IPS DF 4.7 (cell line): ENCODE measurements around the gene LHCGR.

Experiments
- DNase-seq: peaks from one replicate; pipeline ENCODE4 v3.0.0-alpha.2; 2013; ENCODE audit warnings: low spot score; ENCODE audit errors: extremely low read depth

The LHCGR gene

DNA sequence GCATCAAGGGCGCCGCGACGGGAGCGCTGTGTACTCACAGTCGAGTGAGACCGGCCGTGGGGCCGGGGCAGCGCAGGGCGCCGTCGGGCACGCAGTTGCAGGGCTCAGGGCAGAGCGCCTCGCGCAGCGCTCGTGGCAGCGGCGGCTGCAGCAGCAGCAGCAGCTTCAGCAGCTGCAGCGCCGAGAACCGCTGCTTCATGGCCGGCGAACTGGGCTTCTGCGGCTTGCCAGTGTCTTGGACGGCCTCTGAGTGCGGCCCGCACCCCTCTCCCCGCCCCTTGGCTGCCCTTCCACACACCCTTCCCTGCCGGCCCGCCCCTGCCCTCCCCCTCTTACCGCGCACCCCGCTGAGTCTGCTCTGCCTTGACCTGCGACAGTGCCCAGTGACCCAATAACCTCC is at the start of gene LHCGR:
Gene LHCGR, minus strand, starts transcription at position 252 of the 400 bp plus-strand sequence. Its CDS starts 53 bp downstream, at position 199.
- DNase-seq: no peak

- no peak for DNase-seq
These were observed 44.1 kb upstream of the LHCGR start for GRCh38 chr2:48799601-48800000.

DNA sequence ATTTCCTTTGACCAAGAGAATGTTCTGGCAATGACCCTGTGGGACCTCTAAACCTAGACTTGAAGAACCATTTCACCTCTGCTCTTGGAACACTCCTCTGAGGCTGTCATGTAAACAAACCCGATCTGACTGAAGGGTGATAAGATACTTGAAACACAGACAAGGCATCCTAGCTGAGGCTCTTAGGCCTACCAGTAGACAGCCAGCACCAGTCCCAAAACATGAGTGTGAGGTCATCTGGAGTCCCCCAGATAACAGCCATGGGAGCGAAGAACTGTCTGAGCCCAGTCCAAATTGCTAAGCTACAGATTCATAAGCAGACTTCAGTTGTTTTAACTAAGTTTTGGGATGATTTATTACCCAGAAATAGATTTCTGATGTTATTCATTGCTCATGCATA is 39.5 kb upstream of the LHCGR start:
- no peak for DNase-seq

DNA sequence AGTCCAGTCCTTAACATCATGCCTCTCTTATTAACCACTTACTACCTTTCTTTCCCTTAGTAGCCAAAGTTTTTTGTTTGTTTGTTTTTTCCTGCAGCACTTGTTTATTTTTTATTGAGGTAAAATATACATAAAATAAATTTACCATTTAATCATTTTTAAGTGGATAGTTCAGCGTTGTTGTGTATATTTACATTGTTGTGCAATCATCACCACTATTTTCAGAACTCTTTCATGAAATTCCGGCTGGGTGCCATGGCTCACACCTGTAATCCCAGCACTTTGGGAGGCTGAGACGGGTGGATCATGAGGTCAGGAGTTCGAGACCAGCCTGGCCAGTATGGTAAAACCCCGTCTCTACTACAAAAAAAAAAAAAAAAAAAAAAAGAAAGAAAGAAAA is 38.1 kb upstream of the LHCGR start:
- no peak for DNase-seq

DNA sequence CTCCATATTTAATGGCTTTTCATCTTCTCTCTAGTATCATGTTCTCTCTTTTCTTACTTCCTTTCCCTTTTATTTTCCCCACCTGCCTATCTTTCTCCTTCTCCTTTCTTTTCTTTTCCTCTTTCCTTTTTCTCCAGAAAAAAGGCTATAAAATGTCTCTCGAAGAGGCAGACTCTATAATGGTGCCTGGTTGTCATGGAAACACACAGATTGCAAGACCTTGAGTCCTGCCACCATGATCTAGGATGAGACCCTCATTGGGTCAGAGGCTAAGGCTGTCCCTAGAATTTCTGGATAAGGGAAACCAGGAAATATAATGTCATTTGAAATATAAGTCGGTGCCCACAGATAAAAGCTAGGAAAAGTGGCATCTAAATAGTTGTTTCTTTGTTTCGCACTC is 36.5 kb upstream of the LHCGR start:
- no peak for DNase-seq

DNA sequence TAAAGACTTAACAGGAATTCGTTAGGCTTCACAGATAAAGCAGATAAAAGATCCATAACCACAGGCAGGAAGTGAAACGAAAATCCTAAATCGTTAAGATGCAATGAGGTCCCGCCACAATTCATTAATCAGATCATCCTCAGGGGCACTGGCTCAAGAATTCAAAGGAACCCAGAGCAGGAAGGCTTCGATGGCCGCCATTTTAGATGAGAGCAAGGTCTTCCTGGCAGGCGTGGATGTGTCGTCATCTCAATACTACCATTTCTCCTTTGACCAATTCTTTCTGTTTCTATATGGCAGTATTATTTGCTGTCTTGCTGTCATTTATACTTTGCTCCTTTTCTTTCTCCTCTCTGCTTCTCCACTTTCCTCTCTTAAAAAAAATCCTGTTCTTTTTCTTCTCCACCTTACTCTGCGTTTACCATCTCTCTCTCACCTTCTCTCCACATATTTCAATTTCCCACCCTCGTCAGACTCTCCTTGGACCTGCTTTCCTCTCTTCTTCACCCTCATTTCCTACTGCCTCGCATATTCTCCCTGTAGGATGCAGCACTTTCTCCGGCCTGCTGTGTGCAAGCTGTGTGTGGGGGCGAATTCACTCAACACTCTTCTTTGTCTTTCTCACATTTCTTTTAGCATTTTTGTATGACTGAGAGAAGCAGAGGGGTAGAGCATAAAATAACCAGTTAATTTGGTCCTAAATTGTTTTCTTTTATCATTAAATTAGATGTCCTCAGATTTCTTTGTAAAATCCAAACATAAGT is 35.1 kb upstream of the LHCGR start:
- DNase-seq: no peak

DNA sequence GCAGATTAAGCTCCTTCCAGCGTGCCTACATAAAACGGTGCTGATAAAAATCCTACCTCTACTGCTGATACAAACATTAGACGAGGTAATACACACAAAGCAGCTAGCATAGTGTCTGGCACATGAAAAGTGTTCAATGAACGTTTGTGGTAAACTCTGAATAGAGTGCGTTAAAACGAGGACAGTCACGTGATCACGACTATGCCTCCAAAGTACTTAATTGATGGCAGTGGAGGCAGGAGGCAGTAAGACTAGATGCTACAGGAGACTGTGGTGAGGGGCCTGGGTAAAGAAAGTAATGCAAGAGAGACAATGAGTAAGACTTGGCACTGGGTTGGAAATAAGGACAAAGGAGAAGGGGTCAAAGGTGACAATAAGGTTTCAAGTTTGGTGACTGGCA is 32.1 kb upstream of the LHCGR start:
- DNase-seq: no peak

DNA sequence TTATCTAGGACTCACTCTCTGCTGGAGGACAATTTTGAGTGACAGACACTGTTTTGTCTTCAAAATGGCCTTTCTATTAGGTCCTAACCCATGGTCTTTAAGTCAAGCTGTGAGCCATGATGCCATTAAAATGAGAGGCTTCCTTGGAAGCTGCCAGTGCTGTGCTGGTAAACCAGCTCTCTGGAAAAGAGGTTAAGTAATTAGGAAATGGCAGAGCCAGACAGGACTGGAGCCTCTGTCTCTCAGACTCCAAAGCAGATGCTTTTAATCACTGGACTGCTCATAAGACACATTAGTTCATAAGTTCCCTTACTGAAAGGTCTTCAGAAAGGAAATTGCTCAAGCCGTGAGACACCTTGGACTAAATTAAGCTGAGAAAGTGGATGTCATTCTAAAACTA is 25.8 kb upstream of the LHCGR start:
- DNase-seq: no peak

- no peak for DNase-seq
These were observed 23.6 kb upstream of the LHCGR start for GRCh38 chr2:48779019-48779716.

DNA sequence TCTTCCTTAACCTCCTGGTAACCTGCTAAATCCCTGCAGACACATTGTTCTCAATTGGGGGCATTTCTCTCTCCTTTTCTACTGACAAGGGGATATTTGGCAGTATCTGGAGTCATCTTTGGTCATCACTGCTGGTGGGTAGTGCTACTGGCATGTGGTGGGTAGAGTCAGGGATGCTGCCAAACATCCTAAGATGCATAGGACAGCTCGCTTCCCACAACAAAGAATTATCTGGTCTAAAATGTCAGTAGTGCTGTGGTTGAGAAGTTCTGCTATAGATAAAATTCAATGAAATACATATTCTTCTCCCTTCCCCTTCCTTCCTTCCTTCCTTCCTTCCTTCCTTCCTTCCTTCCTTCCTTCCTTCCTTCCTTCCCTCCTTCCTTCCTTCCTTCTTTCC is 18.7 kb upstream of the LHCGR start:
- no peak for DNase-seq

DNA sequence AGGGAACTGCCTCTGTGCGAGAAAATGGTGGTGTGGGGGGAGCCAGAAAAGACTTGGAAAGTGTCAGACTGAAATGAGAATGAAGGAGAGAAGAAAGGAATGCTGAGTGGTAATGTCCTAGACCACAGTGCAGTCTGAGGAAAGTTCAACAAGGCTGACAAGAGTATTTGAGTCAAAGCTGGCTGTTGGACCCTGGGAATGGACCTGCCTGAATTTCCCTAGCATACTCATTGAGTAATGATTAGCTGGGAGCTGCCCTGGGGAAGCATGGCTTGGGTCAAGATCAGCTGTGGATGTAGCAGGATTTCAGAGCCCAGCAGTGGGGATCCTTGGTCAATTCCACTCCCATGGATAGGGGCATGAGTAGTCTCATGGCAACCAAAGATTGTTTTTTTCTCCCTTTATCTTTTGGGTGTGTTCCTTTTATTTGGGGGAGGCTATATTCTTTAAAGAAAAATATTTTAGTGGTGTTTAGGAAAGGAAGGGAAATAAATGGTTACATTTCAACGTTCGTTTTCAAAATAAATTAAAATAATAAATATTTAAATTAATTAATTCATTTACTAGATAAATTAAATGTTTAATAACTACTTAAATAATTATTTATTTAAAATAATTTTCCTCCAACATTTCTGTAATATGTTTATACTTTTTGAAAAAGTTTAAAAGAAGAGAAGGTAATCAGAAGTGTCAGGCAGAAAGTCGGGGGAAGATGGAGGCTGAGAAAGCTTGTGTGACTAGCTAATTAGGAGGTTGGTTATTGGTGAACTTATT is 15.9 kb upstream of the LHCGR start:
- DNase-seq: no peak

GRCh38 chr2:48770181-48770580 is 14.7 kb upstream of the LHCGR start:
- DNase-seq: no peak

DNA sequence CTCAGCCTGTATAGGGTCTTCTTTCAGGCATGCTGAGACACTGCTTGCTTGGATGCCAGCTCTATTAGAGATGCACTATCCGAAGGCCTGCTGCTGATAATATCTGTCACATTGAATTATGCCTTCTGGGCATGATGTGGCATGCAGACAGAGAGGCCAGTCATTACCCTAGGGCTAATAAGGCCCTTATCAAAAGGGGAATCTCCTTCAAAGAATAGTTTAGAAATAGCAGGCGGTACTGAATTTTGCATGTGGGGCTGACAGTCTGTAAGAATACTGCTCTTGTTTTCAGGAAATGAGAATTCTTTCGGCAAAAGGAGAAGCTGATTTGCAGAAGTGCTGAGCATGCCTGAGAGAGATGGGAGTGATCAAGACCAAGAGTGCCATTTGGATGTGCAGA is 13.1 kb upstream of the LHCGR start:
- no peak for DNase-seq

DNA sequence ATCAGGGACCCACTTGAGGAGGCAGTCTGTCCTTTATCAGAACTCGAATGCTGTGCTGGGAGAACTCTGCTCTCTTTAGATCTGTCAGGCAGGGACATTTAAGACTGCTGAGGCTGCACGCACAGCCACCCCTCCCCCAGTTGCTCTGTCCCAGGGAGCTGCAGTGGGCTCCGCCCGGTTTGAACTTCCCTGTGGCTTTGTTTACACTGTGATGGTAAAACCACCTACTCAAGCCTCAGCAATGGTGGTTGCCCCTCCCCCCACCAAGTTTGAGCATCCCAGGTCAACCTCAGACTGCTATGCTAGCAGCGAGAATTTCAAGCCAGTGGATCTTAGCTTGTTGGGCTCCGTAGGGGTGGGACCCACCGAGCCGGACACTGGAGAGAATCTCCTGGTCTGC is 11.8 kb upstream of the LHCGR start:
- DNase-seq: no peak

DNA sequence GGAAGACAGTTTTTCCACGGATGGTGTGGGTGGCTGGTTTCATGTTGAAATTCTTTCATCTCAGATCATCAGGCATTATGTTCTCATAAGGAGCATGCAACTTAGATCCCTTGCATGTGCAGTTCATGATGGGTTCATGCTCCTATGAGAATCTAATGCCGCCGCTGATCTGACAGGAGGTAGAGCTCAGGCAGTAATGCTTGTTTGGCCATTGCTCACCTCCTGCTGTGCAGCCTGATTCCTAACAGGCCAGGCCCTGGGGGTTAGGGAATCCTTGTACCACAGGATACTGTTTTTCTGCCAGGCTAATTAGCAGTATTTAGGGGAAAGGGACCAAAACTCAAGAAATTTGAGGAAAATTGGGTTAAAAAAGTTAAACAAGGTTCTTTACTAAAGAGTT is 5.3 kb upstream of the LHCGR start:
- no peak for DNase-seq

- no peak for DNase-seq
These were observed 4.2 kb upstream of the LHCGR start for GRCh38 chr2:48759682-48760081.

- DNase-seq: no peak
These were observed 765 bp upstream of the LHCGR start for GRCh38 chr2:48756289-48756688.

- no peak for DNase-seq
These were observed 650 bp downstream of the LHCGR start for GRCh38 chr2:48754874-48755273.

- DNase-seq: no peak
These were observed 2.3 kb downstream of the LHCGR start for GRCh38 chr2:48753228-48753627.

DNA sequence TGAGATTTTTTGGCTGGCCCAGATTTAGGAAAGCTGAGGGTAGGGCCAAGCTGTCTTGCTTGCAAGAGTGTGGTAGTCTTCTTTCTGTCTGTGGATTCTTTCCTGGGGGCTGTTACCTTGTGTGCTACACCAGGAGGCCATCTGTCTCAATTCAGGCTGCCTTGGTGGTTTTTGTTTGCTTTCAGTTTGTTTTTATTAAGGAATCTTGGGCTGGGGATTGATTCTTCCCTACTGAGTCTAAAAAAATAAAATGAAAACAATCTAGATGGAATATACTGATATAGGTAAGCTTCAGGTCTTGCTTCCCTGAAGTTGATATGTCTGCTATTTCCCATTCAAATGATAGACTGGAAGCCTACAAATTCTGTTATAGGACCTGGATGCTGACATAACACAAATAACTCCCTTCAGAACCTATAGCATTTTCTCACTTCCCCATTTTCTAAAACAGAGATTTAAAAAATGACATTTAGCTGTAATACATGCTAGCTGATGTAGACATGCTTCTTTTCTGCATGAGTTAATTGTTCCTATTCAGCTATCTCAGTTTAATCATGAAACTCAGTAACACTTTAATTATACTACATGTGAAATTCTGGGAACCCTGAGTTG is 5.3 kb downstream of the LHCGR start:
- no peak for DNase-seq

DNA sequence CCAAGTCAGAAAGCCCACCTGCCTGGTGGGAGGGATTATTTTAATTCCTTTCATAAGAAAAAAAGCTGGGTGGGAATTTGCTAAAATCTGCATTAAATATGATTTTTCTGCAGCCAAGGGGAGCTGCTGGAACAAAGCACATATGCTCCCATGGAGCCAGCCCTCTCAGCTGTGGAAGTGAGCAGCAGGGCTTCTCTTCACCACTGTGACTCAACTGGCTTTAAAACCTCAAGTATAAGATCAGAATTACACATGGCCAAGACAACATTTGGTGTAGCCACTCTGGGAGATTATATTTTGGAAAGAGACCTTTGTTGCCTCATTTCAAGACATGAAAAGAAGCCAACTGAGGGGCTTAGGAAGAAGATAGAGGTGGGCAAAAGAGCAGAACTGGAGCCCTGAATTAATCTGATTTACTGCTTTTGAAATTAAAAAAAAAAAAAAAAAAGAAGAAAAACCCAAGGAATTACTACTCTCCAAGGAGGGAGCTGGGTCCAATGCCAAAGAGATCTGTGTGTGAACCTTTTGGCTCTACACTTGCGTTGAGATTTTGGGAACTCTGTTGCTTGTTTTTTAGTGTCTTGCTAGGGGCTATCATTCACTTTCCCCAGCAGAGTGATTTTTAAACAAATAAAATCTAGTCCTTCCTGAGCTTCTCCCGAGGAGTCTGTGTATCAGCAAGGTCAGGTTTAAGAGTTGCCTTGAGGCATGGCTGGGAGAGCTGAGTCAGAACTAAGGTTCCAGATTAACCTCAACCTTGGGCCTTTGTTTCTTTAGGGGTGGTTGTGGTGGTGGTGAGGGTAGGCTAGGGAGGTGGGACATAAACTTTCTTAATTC is 6.0 kb downstream of the LHCGR start:
- no peak for DNase-seq
